ENCODE results near the gene CHML.

CHML gene

GRCh38 chr1:241646201-241646600 is 6.0 kb upstream of the CHML start:
- no peak for DNase-seq (ENCODE audit: low read depth)

DNA sequence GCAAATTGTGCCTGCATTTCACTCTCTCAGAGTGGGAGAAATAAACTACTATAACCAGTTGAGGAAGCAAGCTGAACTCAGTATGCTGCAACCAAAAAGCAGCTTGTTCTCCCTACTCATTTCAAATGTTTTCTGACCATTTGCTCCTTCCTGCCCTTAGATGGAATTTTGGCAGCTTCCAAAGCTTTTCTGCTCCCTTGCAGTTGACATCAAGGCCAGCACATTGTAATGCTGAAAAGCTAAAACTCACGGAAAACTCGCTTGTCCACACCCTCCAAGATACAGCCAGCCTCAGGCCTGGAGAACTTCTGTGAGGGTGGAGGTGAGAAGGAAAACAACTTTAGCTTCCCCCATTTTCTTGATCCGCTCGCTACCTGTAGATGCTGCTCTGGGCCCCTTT is 5.0 kb upstream of the CHML start:
- no peak for DNase-seq (ENCODE audit: low read depth)

DNA sequence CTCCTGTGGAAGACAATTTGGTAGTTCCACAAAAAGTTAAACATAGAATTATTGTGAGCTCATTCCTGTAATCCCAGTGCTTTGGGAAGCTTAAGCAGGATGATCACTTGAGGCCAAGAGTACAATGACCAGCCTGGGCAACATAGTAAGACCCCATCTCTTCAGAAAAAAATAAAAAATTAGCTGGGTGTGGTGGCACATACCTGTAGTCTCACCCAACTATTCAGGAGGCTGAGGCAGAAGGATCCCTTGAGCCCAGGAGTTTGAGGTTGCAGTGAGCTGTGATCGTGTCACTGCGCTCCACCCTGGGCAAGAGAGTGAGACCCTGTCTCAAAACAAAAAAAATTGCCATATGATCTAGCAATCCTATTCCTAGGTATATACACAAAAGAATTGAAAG is 4.1 kb upstream of the CHML start:
- no peak for DNase-seq (ENCODE audit: low read depth)

DNA sequence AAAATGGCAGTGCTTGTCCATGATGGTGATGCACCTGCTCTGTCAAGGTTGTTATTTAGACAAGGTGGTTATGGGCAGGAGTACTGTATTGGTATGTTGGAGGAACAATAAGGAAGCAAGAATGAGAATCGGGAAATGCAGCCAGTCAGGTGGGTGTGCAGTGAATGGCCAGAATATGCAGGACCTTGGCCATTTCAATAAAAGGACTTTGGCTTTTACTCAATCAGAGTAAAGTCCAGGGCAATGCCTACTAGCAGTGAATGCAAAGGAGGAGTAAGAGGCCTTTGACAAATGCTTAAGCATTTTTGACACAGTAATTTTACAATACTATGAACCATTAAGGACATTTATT is 2.4 kb upstream of the CHML start:
- DNase-seq (ENCODE audit: low read depth) = no peak

GRCh38 chr1:241641773-241642592 is 1.8 kb upstream of the CHML start:
- DNase-seq (ENCODE audit: low read depth) = no peak

DNA sequence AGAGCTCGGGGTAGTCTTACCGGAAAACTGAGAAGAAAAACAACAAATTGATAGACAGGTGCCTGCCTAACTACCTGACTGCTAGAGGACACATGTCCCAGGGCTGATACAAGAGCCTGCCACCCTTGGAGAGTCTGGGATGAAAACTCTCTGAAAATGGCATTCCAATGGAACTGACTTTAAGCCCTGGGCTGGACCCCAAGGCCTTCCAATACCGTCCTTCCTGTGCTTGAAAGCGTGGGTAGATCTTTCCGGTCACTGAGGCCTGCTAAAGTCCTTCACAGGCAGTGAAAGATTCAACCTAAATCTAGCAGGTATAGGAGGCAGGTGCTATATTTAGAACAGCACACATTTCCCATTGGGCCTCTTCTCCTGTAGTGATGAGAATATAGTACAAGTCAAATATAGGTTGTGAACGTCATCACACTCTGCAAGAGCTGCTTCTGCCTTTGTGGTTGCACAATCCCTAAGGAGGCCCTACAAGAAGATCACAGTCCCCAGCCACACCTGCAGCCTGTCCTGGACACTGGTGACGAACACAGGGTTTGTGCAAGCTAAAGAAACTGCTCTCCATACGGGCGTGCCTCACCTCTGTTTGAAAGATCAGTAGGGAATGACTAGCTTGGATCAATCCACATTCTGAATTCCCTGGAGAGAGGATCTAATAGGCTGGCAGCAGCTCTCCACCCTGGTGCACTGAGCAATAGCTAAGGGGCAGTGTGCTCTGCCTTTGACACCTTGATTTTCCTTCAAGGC is 876 bp upstream of the CHML start:
- DNase-seq (ENCODE audit: low read depth) = no peak

GRCh38 chr1:241639623-241640148 is 483 bp downstream of the CHML start:
- no peak for DNase-seq (ENCODE audit: low read depth)

GRCh38 chr1:241638909-241639622 is 1.1 kb downstream of the CHML start:
- no peak for DNase-seq (ENCODE audit: low read depth)

DNA sequence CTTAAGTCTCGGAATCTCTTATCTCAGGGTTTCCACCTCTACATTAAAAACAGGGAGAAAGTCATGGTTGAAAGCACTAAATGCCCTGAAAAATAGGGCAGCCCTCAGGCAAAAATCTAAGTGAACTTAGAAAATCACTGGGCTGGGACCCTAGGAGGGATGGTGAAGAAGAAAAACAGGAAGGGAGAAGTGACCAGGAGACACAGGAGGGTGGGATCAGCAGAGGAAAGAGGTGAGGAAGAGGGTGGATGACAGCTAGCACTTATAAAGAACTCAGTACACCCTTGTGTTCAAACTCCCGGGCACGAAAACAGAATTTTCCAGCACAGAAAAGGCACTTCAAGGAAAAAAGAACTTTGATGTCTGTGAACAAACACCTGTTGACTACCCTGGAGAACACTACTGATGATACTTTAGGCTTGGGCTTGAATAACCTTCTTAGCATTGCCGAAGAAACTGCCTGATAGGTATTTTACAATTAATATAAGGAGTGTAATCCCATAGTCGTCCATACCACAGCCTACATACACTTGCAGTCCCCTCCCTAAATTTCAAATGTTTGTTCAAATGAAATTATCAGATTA is 2.0 kb downstream of the CHML start:
- no peak for DNase-seq (ENCODE audit: low read depth)

GRCh38 chr1:241637604-241638003 is 2.6 kb downstream of the CHML start:
- no peak for DNase-seq (ENCODE audit: low read depth)

GRCh38 chr1:241637046-241637590 is 3.1 kb downstream of the CHML start:
- no peak for DNase-seq (ENCODE audit: low read depth)

DNA sequence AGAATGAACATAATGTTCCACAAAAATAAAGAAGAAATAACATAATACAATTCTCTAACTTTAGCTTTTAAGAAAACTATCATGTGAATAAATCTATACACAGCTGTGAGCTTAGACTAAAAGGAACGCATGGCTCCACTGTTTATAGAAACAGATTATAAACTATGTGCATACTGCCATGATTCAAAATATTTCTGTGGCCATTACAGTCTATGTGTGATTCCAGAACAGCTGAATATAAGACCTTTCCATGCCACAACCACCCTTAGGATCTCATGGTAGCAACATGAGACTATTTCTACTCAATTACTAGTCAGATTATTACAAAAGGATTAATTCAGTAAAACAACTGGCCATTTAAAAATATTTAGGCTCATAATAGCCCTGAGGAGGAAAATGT is 3.9 kb downstream of the CHML start:
- no peak for DNase-seq (ENCODE audit: low read depth)

- DNase-seq (ENCODE audit: low read depth) = no peak
These were observed 4.5 kb downstream of the CHML start for GRCh38 chr1:241635556-241636152.

GRCh38 chr1:241632987-241633386 is 7.2 kb downstream of the CHML start:
- no peak for DNase-seq (ENCODE audit: low read depth)

- DNase-seq (ENCODE audit: low read depth) = no peak
These were observed 8.5 kb downstream of the CHML start for GRCh38 chr1:241631674-241632073.

DNA sequence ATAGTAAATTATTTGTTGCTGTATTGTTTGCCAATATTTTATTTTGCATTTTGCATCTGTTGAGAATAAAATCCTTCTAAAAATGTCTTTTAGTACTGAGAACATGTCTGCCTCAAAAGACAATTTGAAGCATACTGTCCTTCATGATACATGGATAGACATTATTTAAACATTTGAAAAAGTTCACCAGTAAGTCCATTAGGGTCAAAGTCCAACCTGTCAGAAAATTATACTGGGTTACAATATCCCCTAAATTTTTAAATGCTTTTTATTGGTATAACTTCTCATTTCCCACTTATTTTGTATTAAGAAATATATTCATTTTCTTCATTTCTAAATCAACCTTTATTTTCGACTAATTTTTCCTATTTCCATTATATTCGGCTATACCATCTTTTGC is 9.3 kb downstream of the CHML start:
- DNase-seq (ENCODE audit: low read depth) = no peak

DNA sequence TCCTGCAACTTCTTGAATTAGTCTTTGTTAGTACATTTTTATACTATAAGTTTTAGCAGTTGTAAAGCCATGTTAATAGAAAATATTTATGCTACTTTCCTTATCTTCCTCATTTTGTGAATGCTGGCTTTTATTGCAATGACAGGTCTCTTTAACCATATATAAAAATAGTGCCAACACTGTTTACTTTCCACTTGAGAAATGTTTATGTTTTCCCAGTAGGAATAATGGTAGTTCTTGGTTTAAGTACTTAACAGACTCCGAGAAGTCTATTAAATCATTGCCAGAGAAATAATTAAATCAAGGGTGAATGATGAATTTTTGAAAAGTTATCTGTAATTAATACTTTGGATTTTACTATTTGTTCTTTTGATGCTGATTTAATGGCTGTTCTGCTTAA is 9.7 kb downstream of the CHML start:
- no peak for DNase-seq (ENCODE audit: low read depth)

DNA sequence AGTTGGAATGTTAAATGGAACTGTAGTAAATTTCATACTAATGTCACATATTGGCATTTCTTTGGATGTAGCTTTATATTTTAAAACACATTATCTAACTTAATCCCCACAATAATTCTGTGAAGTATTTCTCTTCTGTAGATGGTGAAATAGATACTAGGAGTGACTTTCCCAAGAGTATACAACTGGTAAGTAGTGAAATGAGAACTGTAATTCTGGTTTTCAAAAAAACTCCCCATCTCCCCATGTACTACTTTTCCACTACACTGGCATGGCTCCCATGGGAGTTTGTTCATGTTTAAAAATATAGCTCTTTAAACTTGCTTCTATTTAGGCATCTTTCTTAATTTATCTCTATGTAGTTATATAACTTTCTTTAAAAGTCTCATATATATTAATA is 10.2 kb downstream of the CHML start:
- DNase-seq (ENCODE audit: low read depth) = no peak

GRCh38 chr1:241627453-241628259 is 12.5 kb downstream of the CHML start:
- DNase-seq (ENCODE audit: low read depth) = no peak

DNA sequence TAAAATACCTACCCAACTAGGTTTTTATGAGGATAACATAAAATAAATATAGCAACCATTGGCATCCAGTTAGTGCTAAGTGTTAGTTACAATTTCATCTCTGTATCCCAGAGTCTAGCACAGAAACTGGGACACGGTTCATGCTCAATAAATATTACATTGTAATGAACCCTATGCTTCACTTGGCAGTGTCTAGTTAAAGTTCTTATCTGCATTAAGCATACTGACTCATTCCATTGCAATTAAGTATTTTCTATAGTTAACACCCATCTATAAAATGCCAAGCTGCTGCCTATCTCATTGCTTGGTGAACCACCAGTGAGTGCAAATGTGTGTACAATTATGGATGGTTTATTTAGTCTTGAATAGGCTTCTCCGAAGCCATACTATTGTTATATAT is 15.2 kb downstream of the CHML start:
- no peak for DNase-seq (ENCODE audit: low read depth)

- DNase-seq (ENCODE audit: low read depth) = no peak
These were observed 17.5 kb downstream of the CHML start for GRCh38 chr1:241622669-241623068.
